ENCODE results near the gene DCAF12. TPM values are rescaled to one million over a fixed set of nuclear protein-coding genes. Genes with fewer than 3 reads are reported as not detected.

The DCAF12 gene
- total and polyA plus RNA-seq, 7 experiments from 2014 or later, result 10.8 to 40.4 (median 22.2) TPM

- no peak overlapping the region for H3K27ac Mint-ChIP-seq
- DNase-seq, result no peak
- intact Hi-C loops (cut with micrococcal nuclease), result no loop called here
- H3K27me3 Mint-ChIP-seq, result no peaks in the 10 kb centered on the region
- Histone ChIP-seq H3K9me3 (ENCODE audit: control insufficient read depth in 2 of 3, low read length in 3 of 3) (no peaks in the 10 kb centered on the region), H3K4me3 (ENCODE audit: low read length) (no peak overlapping the region), H3K4me1 (ENCODE audit: control insufficient read depth in 2 of 2, insufficient read depth in 2 of 2, low read length in 2 of 2) (no peaks in the 10 kb centered on the region), H3K36me3 (ENCODE audit: control insufficient read depth in 2 of 3, insufficient read depth in 3 of 3, low read length in 3 of 3) (peaks cover 23 to 80% (median 30%) of the 10 kb centered on the region in 3 experiments), H3K27ac (ENCODE audit: low read depth, low read length) (no peak overlapping the region), H3K27me3 (ENCODE audit: control insufficient read depth in 2 of 2, insufficient read depth in 2 of 2, low read length in 2 of 2) (no peaks in the 10 kb centered on the region)
- no peaks in the 10 kb centered on the region for H3K4me1 Mint-ChIP-seq
- CTCF ChIA-PET, result interaction anchor here (0.7 kb wide), 1 partner anchor 14 kb away, joined by 3 read pairs; no protein-coding TSS in a partner anchor
- H3K36me3 Mint-ChIP-seq, result peaks cover 0 to 23% (median 3%) of the 10 kb centered on the region in 5 donors
- no peaks in the 10 kb centered on the region for H3K9me3 Mint-ChIP-seq
- POLR2A ChIA-PET, result interaction anchor here (0.7 kb wide), 1 partner anchor 40 kb away, joined by 5 read pairs; no protein-coding TSS in a partner anchor
- ATAC-seq, result no peak
- no peak overlapping the region for H3K4me3 Mint-ChIP-seq
Observed at GRCh38 chr9:34098307-34098706, 28.2 kb downstream of the DCAF12 start.

GRCh38 chr9:34097865-34098264 is 28.6 kb downstream of the DCAF12 start:
- H3K9me3 Mint-ChIP-seq, result no peaks in the 10 kb centered on the region
- no peaks in the 10 kb centered on the region for H3K27me3 ChIP-seq (ENCODE audit: control insufficient read depth in 2 of 2, insufficient read depth in 2 of 2, low read length in 2 of 2)
- peaks cover 0 to 2% (median 0%) of the 10 kb centered on the region in 7 donors for H3K4me1 Mint-ChIP-seq
- no peak overlapping the region for H3K27ac ChIP-seq (ENCODE audit: low read depth, low read length)
- H3K27ac Mint-ChIP-seq, result peak overlapping the region in 1 of 9 donors; percentile 25
- DNase-seq (no peak), ATAC-seq (no peak)
- peaks cover 3 to 27% (median 6%) of the 10 kb centered on the region in 5 donors for H3K36me3 Mint-ChIP-seq
- H3K4me3 Mint-ChIP-seq, result no peak overlapping the region
- intact Hi-C loops (cut with micrococcal nuclease), result no loop called here
- ChIA-PET CTCF (interaction anchor here (0.7 kb wide), 1 partner anchor 13 kb away, joined by 3 read pairs; no protein-coding TSS in a partner anchor), POLR2A (interaction anchor here (0.7 kb wide), 1 partner anchor 41 kb away, joined by 5 read pairs; no protein-coding TSS in a partner anchor)
- peaks cover 27 to 80% (median 34%) of the 10 kb centered on the region in 3 experiments for H3K36me3 ChIP-seq (ENCODE audit: control insufficient read depth in 2 of 3, insufficient read depth in 3 of 3, low read length in 3 of 3)
- no peaks in the 10 kb centered on the region for H3K27me3 Mint-ChIP-seq
- no peaks in the 10 kb centered on the region for H3K4me1 ChIP-seq (ENCODE audit: control insufficient read depth in 2 of 2, insufficient read depth in 2 of 2, low read length in 2 of 2)
- no peaks in the 10 kb centered on the region for H3K9me3 ChIP-seq (ENCODE audit: control insufficient read depth in 2 of 3, low read length in 3 of 3)
- H3K4me3 ChIP-seq (ENCODE audit: low read length), result no peak overlapping the region

- DNase-seq, result no peak
- Histone ChIP-seq H3K27me3 (ENCODE audit: control insufficient read depth in 2 of 2, insufficient read depth in 2 of 2, low read length in 2 of 2) (no peaks in the 10 kb centered on the region), H3K4me3 (ENCODE audit: low read length) (no peak overlapping the region), H3K27ac (ENCODE audit: low read depth, low read length) (no peak overlapping the region), H3K36me3 (ENCODE audit: control insufficient read depth in 2 of 3, insufficient read depth in 3 of 3, low read length in 3 of 3) (peaks cover 27 to 79% (median 36%) of the 10 kb centered on the region in 3 experiments), H3K9me3 (ENCODE audit: control insufficient read depth in 2 of 3, low read length in 3 of 3) (no peaks in the 10 kb centered on the region), H3K4me1 (ENCODE audit: control insufficient read depth in 2 of 2, insufficient read depth in 2 of 2, low read length in 2 of 2) (no peaks in the 10 kb centered on the region)
- intact Hi-C loops (cut with micrococcal nuclease), result no loop called here
- ChIA-PET CTCF (no interaction called here), POLR2A (no interaction called here)
- no peak overlapping the region for H3K4me3 Mint-ChIP-seq
- H3K36me3 Mint-ChIP-seq, result peaks cover 3 to 30% (median 10%) of the 10 kb centered on the region in 5 donors
- H3K27ac Mint-ChIP-seq, result no peak overlapping the region
- peaks cover 0 to 7% (median 0%) of the 10 kb centered on the region in 7 donors for H3K4me1 Mint-ChIP-seq
- no peak for ATAC-seq
- H3K27me3 Mint-ChIP-seq, result no peaks in the 10 kb centered on the region
- H3K9me3 Mint-ChIP-seq, result no peaks in the 10 kb centered on the region
Observed at GRCh38 chr9:34096751-34097150, 29.7 kb downstream of the DCAF12 start.

GRCh38 chr9:34093578-34093977 is 32.9 kb downstream of the DCAF12 start:
- peaks cover 0 to 9% (median 0%) of the 10 kb centered on the region in 7 donors for H3K4me1 Mint-ChIP-seq
- H3K9me3 Mint-ChIP-seq, result no peaks in the 10 kb centered on the region
- ATAC-seq (no peak), DNase-seq (no peak)
- H3K27me3 ChIP-seq (ENCODE audit: control insufficient read depth in 2 of 2, insufficient read depth in 2 of 2, low read length in 2 of 2), result no peaks in the 10 kb centered on the region
- CTCF ChIA-PET, result interaction anchor here (0.6 kb wide), 1 partner anchor 262 kb away, joined by 3 read pairs; no protein-coding TSS in a partner anchor
- intact Hi-C loops (cut with micrococcal nuclease), result no loop called here
- H3K36me3 ChIP-seq (ENCODE audit: control insufficient read depth in 2 of 3, insufficient read depth in 3 of 3, low read length in 3 of 3), result peaks cover 27 to 88% (median 49%) of the 10 kb centered on the region in 3 experiments
- no peaks in the 10 kb centered on the region for H3K27me3 Mint-ChIP-seq
- no peak overlapping the region for H3K4me3 ChIP-seq (ENCODE audit: low read length)
- H3K4me1 ChIP-seq (ENCODE audit: control insufficient read depth in 2 of 2, insufficient read depth in 2 of 2, low read length in 2 of 2), result no peaks in the 10 kb centered on the region
- no peak overlapping the region for H3K27ac ChIP-seq (ENCODE audit: low read depth, low read length)
- H3K36me3 Mint-ChIP-seq, result peaks cover 3 to 41% (median 10%) of the 10 kb centered on the region in 5 donors
- POLR2A ChIA-PET, result no interaction called here
- H3K4me3 Mint-ChIP-seq, result no peak overlapping the region
- H3K9me3 ChIP-seq (ENCODE audit: control insufficient read depth in 2 of 3, low read length in 3 of 3), result no peaks in the 10 kb centered on the region
- H3K27ac Mint-ChIP-seq, result no peak overlapping the region

- H3K27me3 Mint-ChIP-seq, result no peaks in the 10 kb centered on the region
- H3K27me3 ChIP-seq (ENCODE audit: control insufficient read depth in 2 of 2, insufficient read depth in 2 of 2, low read length in 2 of 2), result no peaks in the 10 kb centered on the region
- no peaks in the 10 kb centered on the region for H3K4me1 ChIP-seq (ENCODE audit: control insufficient read depth in 2 of 2, insufficient read depth in 2 of 2, low read length in 2 of 2)
- H3K9me3 Mint-ChIP-seq, result no peaks in the 10 kb centered on the region
- DNase-seq, result no peak
- H3K36me3 ChIP-seq (ENCODE audit: control insufficient read depth in 2 of 3, insufficient read depth in 3 of 3, low read length in 3 of 3), result peaks cover 15 to 81% (median 28%) of the 10 kb centered on the region in 3 experiments
- intact Hi-C loops (cut with micrococcal nuclease), result no loop called here
- no peak overlapping the region for H3K4me3 ChIP-seq (ENCODE audit: low read length)
- ChIA-PET CTCF (no interaction called here), POLR2A (no interaction called here)
- H3K9me3 ChIP-seq (ENCODE audit: control insufficient read depth in 2 of 3, low read length in 3 of 3), result no peaks in the 10 kb centered on the region
- H3K4me1 Mint-ChIP-seq, result peaks cover 0 to 17% (median 0%) of the 10 kb centered on the region in 7 donors
- no peak overlapping the region for H3K4me3 Mint-ChIP-seq
- no peak overlapping the region for H3K27ac ChIP-seq (ENCODE audit: low read depth, low read length)
- H3K36me3 Mint-ChIP-seq, result peaks cover 3 to 48% (median 15%) of the 10 kb centered on the region in 5 donors
- H3K27ac Mint-ChIP-seq, result peak overlapping the region in 2 of 9 donors; percentile 59 to 75
- no peak for ATAC-seq
Observed at GRCh38 chr9:34089311-34089710, 37.2 kb downstream of the DCAF12 start.

- DNase-seq, result no peak
- Histone ChIP-seq H3K27ac (ENCODE audit: low read depth, low read length) (peak overlapping the region; percentile 24), H3K4me1 (ENCODE audit: control insufficient read depth in 2 of 2, insufficient read depth in 2 of 2, low read length in 2 of 2) (no peaks in the 10 kb centered on the region), H3K36me3 (ENCODE audit: control insufficient read depth in 2 of 3, insufficient read depth in 3 of 3, low read length in 3 of 3) (peaks cover 4 to 63% (median 20%) of the 10 kb centered on the region in 3 experiments), H3K27me3 (ENCODE audit: control insufficient read depth in 2 of 2, insufficient read depth in 2 of 2, low read length in 2 of 2) (no peaks in the 10 kb centered on the region), H3K4me3 (ENCODE audit: low read length) (no peak overlapping the region), H3K9me3 (ENCODE audit: control insufficient read depth in 2 of 3, low read length in 3 of 3) (no peaks in the 10 kb centered on the region)
- H3K9me3 Mint-ChIP-seq, result no peaks in the 10 kb centered on the region
- POLR2A ChIA-PET, result no interaction called here
- intact Hi-C loops (cut with micrococcal nuclease), result no loop called here
- peaks cover 0 to 15% (median 0%) of the 10 kb centered on the region in 7 donors for H3K4me1 Mint-ChIP-seq
- H3K36me3 Mint-ChIP-seq, result peaks cover 0 to 44% (median 9%) of the 10 kb centered on the region in 5 donors
- peak overlapping the region in 6 of 9 donors; percentile 8 to 75 (median 47) for H3K27ac Mint-ChIP-seq
- H3K4me3 Mint-ChIP-seq, result no peak overlapping the region
- H3K27me3 Mint-ChIP-seq, result no peaks in the 10 kb centered on the region
- CTCF ChIA-PET, result interaction anchor here (0.6 kb wide), 1 partner anchor 75 kb away, joined by 5 read pairs; no protein-coding TSS in a partner anchor
- ATAC-seq, result no peak
Observed at GRCh38 chr9:34087370-34087769, 39.1 kb downstream of the DCAF12 start.

- H3K9me3 ChIP-seq (ENCODE audit: control insufficient read depth in 2 of 3, low read length in 3 of 3), result no peaks in the 10 kb centered on the region
- DNase-seq (no peak), ATAC-seq (no peak)
- no peak overlapping the region for H3K4me3 ChIP-seq (ENCODE audit: low read length)
- no peaks in the 10 kb centered on the region for H3K27me3 Mint-ChIP-seq
- H3K4me1 ChIP-seq (ENCODE audit: control insufficient read depth in 2 of 2, insufficient read depth in 2 of 2, low read length in 2 of 2), result no peaks in the 10 kb centered on the region
- peaks cover 0 to 12% (median 0%) of the 10 kb centered on the region in 7 donors for H3K4me1 Mint-ChIP-seq
- POLR2A ChIA-PET, result no interaction called here
- peaks cover 4 to 58% (median 20%) of the 10 kb centered on the region in 3 experiments for H3K36me3 ChIP-seq (ENCODE audit: control insufficient read depth in 2 of 3, insufficient read depth in 3 of 3, low read length in 3 of 3)
- CTCF ChIA-PET, result no interaction called here
- H3K27ac ChIP-seq (ENCODE audit: low read depth, low read length), result no peak overlapping the region
- no peaks in the 10 kb centered on the region for H3K9me3 Mint-ChIP-seq
- intact Hi-C loops (cut with micrococcal nuclease), result no loop called here
- peak overlapping the region in 6 of 9 donors; percentile 20 to 75 (median 47) for H3K27ac Mint-ChIP-seq
- H3K36me3 Mint-ChIP-seq, result peaks cover 0 to 39% (median 6%) of the 10 kb centered on the region in 5 donors
- H3K4me3 Mint-ChIP-seq, result no peak overlapping the region
- no peaks in the 10 kb centered on the region for H3K27me3 ChIP-seq (ENCODE audit: control insufficient read depth in 2 of 2, insufficient read depth in 2 of 2, low read length in 2 of 2)
Observed at GRCh38 chr9:34086864-34087263, 39.6 kb downstream of the DCAF12 start.

Data from naive thymus-derived CD4-positive, alpha-beta T cell (primary cell).